WTC11 (cell line): ENCODE results near the gene PLA2G4E. TPM values are rescaled to one million over a fixed set of nuclear protein-coding genes. Genes with fewer than 3 reads are reported as not detected.

Source experiments
- ATAC-seq: fragments of 200-7000 bp; cut with Tn5 transposase; 2 replicates; pipeline ENCODE4 v1.10.0; 2021; ENCODE audit warnings: mild to moderate bottlenecking, moderate library complexity
- CTCF ChIA-PET: fragments of 300-600 bp; sonication (Branson Sonifier 250); formaldehyde crosslinking; loops from one replicate; lab custom pipeline; 2021; ENCODE audit warnings: antibody characterized with exemption; lab: Charles Lee
- POLR2A ChIA-PET: fragments of 350-600 bp; sonication (Branson Sonifier 250); formaldehyde crosslinking; loops from one replicate; lab custom pipeline; 2021; ENCODE audit warnings: antibody characterized with exemption; lab: Charles Lee
- DNase-seq: peaks from one replicate; pipeline ENCODE4 v3.0.0; 2021; ENCODE audit warnings: low spot score
- H3K27ac Mint-ChIP-seq: 2 replicates; pipeline ENCODE4 v1.8.0; 2021; ENCODE audit warnings: mixed read lengths
- H3K27me3 Mint-ChIP-seq: 2 replicates; pipeline ENCODE4 v1.8.0; 2021; ENCODE audit warnings: low read depth, mild to moderate bottlenecking, moderate library complexity, mixed read lengths
- H3K36me3 Mint-ChIP-seq: 2 replicates; pipeline ENCODE4 v1.8.0; 2021; ENCODE audit warnings: mixed read lengths
- H3K4me1 Mint-ChIP-seq: 2 replicates; pipeline ENCODE4 v1.8.0; 2022; ENCODE audit warnings: mixed read lengths
- H3K4me3 Mint-ChIP-seq: 2 replicates; pipeline ENCODE4 v1.8.0; 2021; ENCODE audit warnings: mild to moderate bottlenecking, moderate library complexity, mixed read lengths
- H3K9me3 Mint-ChIP-seq: 2 replicates; pipeline ENCODE4 v1.8.0; 2021; ENCODE audit warnings: mixed read lengths
- ARID4B ChIP-seq: sonication (generic); formaldehyde crosslinking; IDR thresholded peaks from 2 replicates; pipeline ENCODE4 v1.8.0; 2023; ENCODE audit warnings: missing genetic modification reagents, mild to moderate bottlenecking, borderline replicate concordance
- CREB1 ChIP-seq: sonication (generic); formaldehyde crosslinking; IDR thresholded peaks from 2 replicates; pipeline ENCODE4 v1.8.0; 2023; ENCODE audit warnings: mild to moderate bottlenecking, missing genetic modification reagents
- E2F4 ChIP-seq: sonication (generic); formaldehyde crosslinking; IDR thresholded peaks from 2 replicates; pipeline ENCODE4 v1.8.1; 2022; ENCODE audit warnings: low read depth, mild to moderate bottlenecking, moderate library complexity, missing genetic modification reagents, borderline replicate concordance
- E2F5 ChIP-seq: sonication (generic); formaldehyde crosslinking; IDR thresholded peaks from 2 replicates; pipeline ENCODE4 v1.8.1; 2022; ENCODE audit warnings: mild to moderate bottlenecking, moderate library complexity, missing genetic modification reagents
- ESRRA ChIP-seq: sonication (generic); formaldehyde crosslinking; IDR thresholded peaks from 2 replicates; pipeline ENCODE4 v1.8.1; 2022; ENCODE audit warnings: mild to moderate bottlenecking, missing genetic modification reagents, borderline replicate concordance
- ETV6 ChIP-seq: sonication (generic); formaldehyde crosslinking; IDR thresholded peaks from 2 replicates; pipeline ENCODE4 v1.8.1; 2022; ENCODE audit warnings: mild to moderate bottlenecking, missing genetic modification reagents
- FOXK1 ChIP-seq: sonication (generic); formaldehyde crosslinking; IDR thresholded peaks from 2 replicates; pipeline ENCODE4 v1.8.0; 2022; ENCODE audit warnings: mild to moderate bottlenecking, moderate library complexity, missing genetic modification reagents
- GABPB1 ChIP-seq: sonication (generic); formaldehyde crosslinking; IDR thresholded peaks from 2 replicates; pipeline ENCODE4 v1.8.1; 2023; ENCODE audit warnings: mild to moderate bottlenecking, missing genetic modification reagents
- NFE2L1 ChIP-seq: sonication (generic); formaldehyde crosslinking; IDR thresholded peaks from 2 replicates; pipeline ENCODE4 v1.8.1; 2023; ENCODE audit warnings: missing genetic modification reagents
- SMAD4 ChIP-seq: sonication (generic); formaldehyde crosslinking; IDR thresholded peaks from 2 replicates; pipeline ENCODE4 v1.8.0; 2022; ENCODE audit warnings: mild to moderate bottlenecking, missing genetic modification reagents
- SOX15 ChIP-seq: fragments of 250-450 bp; sonication (Bioruptor Pico); IDR thresholded peaks from 2 replicates; pipeline ENCODE4 v1.9.0; 2021; ENCODE audit warnings: mild to moderate bottlenecking
- TEAD4 ChIP-seq: sonication (generic); formaldehyde crosslinking; IDR thresholded peaks from 2 replicates; pipeline ENCODE4 v1.8.0; 2022; ENCODE audit warnings: mild to moderate bottlenecking, missing genetic modification reagents
- TP53 ChIP-seq: sonication (generic); formaldehyde crosslinking; IDR thresholded peaks from 2 replicates; pipeline ENCODE4 v1.8.1; 2023; ENCODE audit warnings: mild to moderate bottlenecking, missing genetic modification reagents
- ZNF232 ChIP-seq: sonication (generic); formaldehyde crosslinking; IDR thresholded peaks from 2 replicates; pipeline ENCODE4 v1.8.0; 2022; ENCODE audit warnings: mild to moderate bottlenecking, missing genetic modification reagents
- ZNF425 ChIP-seq: fragments of 250-450 bp; sonication (Bioruptor Pico); conservative IDR thresholded peaks from 2 replicates; pipeline ENCODE4 v1.9.0; 2021; ENCODE audit warnings: mild to moderate bottlenecking
- total RNA-seq: library from RNA; stranded (reverse); gene quantifications from 3 replicates; pipeline ENCODE4 v1.2.3, GENCODE V29; 2021

Gene PLA2G4E
- total RNA-seq, 1 experiment from 2014 or later = not detected

GRCh38 chr15:41985236-41986160 is 35.3 kb downstream of the PLA2G4E start (continued):
- TF ChIP-seq ARID4B (CRISPR knock-in tag) (no peak), SOX15 (CRISPR knock-in tag) (no peak), ZNF425 (CRISPR knock-in tag) (no peak), TP53 (CRISPR knock-in tag) (no peak), ESRRA (CRISPR knock-in tag) (no peak)

GRCh38 chr15:41984622-41985021 is 36.2 kb downstream of the PLA2G4E start:
- Mint-ChIP-seq H3K9me3 (no peaks in the 10 kb centered on the region), H3K27ac (no peak overlapping the region), H3K4me3 (no peak overlapping the region), H3K36me3 (no peaks in the 10 kb centered on the region), H3K4me1 (peaks cover 14% of the 10 kb centered on the region), H3K27me3 (no peaks in the 10 kb centered on the region; the same call in 1 of the 2 replicates)
- no peak for ATAC-seq
- ChIA-PET CTCF (interaction anchor here (0.7 to 7.5 kb wide), 4 partner anchors 72 to 153 kb away, joined by 3 to 121 read pairs (median 6); no protein-coding TSS in a partner anchor), POLR2A (no interaction called here)
- TF ChIP-seq E2F4 (CRISPR knock-in tag) (no peak), ETV6 (CRISPR knock-in tag) (no peak), ESRRA (CRISPR knock-in tag) (no peak), E2F5 (CRISPR knock-in tag) (no peak), TP53 (CRISPR knock-in tag) (no peak), CREB1 (CRISPR knock-in tag) (no peak), TEAD4 (CRISPR knock-in tag) (no peak), FOXK1 (CRISPR knock-in tag) (no peak), GABPB1 (CRISPR knock-in tag) (no peak), ZNF232 (CRISPR knock-in tag) (no peak), SMAD4 (CRISPR knock-in tag) (no peak), NFE2L1 (no peak)
- no peak for DNase-seq
